Measurements from ENCODE around the gene SPPL2B. TPM values are rescaled to one million over a fixed set of nuclear protein-coding genes. Genes with fewer than 3 reads are reported as not detected.

SPPL2B gene
- total and polyA plus RNA-seq, 9 of the 15 experiments (the other 6 are each of a cell fraction or from before 2014, with no cell fraction given): 0.20 to 81.2 (median 15.1) TPM

GRCh38 chr19:2362970-2363300, 34.5 kb downstream of the SPPL2B start:
- TF ChIP-seq CBX1 (IDR thresholded peaks at IDR 0.05; ENCODE audit: low read depth) (0 out of 2 replicates have a peak, but pooled peaks have one; percentile 1), THRA (IDR thresholded peaks at IDR 0.05) (no peak), ZNF583 (CRISPR knock-in tag; IDR thresholded peaks at IDR 0.05) (no peak)
- TF ChIP-seq, protein P1, sequence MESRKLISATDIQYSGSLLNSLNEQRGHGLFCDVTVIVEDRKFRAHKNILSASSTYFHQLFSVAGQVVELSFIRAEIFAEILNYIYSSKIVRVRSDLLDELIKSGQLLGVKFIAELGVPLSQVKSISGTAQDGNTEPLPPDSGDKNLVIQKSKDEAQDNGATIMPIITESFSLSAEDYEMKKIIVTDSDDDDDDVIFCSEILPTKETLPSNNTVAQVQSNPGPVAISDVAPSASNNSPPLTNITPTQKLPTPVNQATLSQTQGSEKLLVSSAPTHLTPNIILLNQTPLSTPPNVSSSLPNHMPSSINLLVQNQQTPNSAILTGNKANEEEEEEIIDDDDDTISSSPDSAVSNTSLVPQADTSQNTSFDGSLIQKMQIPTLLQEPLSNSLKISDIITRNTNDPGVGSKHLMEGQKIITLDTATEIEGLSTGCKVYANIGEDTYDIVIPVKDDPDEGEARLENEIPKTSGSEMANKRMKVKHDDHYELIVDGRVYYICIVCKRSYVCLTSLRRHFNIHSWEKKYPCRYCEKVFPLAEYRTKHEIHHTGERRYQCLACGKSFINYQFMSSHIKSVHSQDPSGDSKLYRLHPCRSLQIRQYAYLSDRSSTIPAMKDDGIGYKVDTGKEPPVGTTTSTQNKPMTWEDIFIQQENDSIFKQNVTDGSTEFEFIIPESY (CRISPR knock-in tag; IDR thresholded peaks at IDR 0.05): peak; percentile 73; the same call in 1 of the 2 replicates
- no peaks in the 10 kb centered on the region for H3K79me2 ChIP-seq (ENCODE audit: control insufficient read depth, insufficient read depth, low read length)
- BruUV-seq (replicated peaks): no TSS peak
- H3K9me3 ChIP-seq (replicated peaks; ENCODE audit: control insufficient read depth, insufficient read depth, low read depth, low read length): no peaks in the 10 kb centered on the region; the same call in 1 of the 2 replicates
- no peak overlapping the region for H2AFZ ChIP-seq (ENCODE audit: low read depth, low read length)
- H3K9me1 ChIP-seq (ENCODE audit: control insufficient read depth, insufficient read depth, low read length): peaks cover 5% of the 10 kb centered on the region
- H3K4me2 ChIP-seq (ENCODE audit: insufficient read depth, low read length): no peak overlapping the region
- no peaks in the 10 kb centered on the region; the same call in 1 of the 2 replicates for H4K20me1 ChIP-seq (replicated peaks; ENCODE audit: control insufficient read depth, insufficient read depth, low read length)
- H3K4me3 ChIP-seq: no peak overlapping the region
- in situ Hi-C loops (cut with MboI): no loop called here
- ChIA-PET CTCF (ENCODE audit: low intra/inter-chr PET ratio) (no interaction called here), POLR2A (interaction anchor here (0.5 to 1.0 kb wide), 2 partner anchors 17 to 127 kb away, joined by 3 read pairs; partner anchors contain the start of gene PLEKHJ1)
- no peak overlapping the region for H3K9ac ChIP-seq (ENCODE audit: insufficient read depth in 1 of 2, low read depth in 2 of 2, low read length in 2 of 2)
- ATAC-seq: no peak
- peaks cover 17 to 46% of the 10 kb centered on the region in 2 experiments; a peak in 4 of 5 replicates for H3K27me3 ChIP-seq (ENCODE audit: control insufficient read depth in 2 of 2, insufficient read depth in 2 of 2, low read length in 2 of 2)
- no peak for FAIRE-seq
- no peak for DNase-seq (ENCODE audit: extremely low read depth in 1 of 4, low spot score in 3 of 4)
- no peaks in the 10 kb centered on the region for H3K36me3 ChIP-seq (ENCODE audit: control insufficient read depth, insufficient read depth, low read length)
- WGBS (ENCODE audit: insufficient coverage, low coverage, missing lambda C conversion rate): 36% methylated on average over 15 of the region's 15 CpGs
- intact Hi-C loops (cut with micrococcal nuclease): no loop called here
- H3K27ac ChIP-seq (ENCODE audit: extremely low read depth, low read depth, low read length): no peak overlapping the region
- peaks cover 0 to 31% of the 10 kb centered on the region in 2 experiments; a peak in 3 of 5 replicates for H3K4me1 ChIP-seq (replicated peaks in 1 of 2; ENCODE audit: control insufficient read depth in 2 of 2, insufficient read depth in 2 of 2, low read length in 2 of 2)

All from K562 (cell line).